Neural progenitor cell (in vitro differentiated cells): ENCODE measurements around the gene IL20RB.

Source experiments
- EZH2 ChIP-seq: fragments of 200-600 bp; sonication (generic); IDR thresholded peaks from 2 replicates; pipeline ENCODE4 v1.6.1; 2017; ENCODE audit warnings: antibody characterized with exemption, mild to moderate bottlenecking, moderate library complexity
- EZH2phosphoT487 ChIP-seq: fragments of 200-600 bp; sonication (generic); IDR thresholded peaks from 2 replicates; pipeline ENCODE4 v1.6.1; 2017; ENCODE audit warnings: antibody characterized with exemption
- TF ChIP-seq, protein P1 (sequence below): fragments of 200-600 bp; sonication (generic); IDR thresholded peaks from 2 replicates; pipeline ENCODE4 v1.5.1; 2017; ENCODE audit warnings: antibody characterized with exemption, mild to moderate bottlenecking

DNA sequence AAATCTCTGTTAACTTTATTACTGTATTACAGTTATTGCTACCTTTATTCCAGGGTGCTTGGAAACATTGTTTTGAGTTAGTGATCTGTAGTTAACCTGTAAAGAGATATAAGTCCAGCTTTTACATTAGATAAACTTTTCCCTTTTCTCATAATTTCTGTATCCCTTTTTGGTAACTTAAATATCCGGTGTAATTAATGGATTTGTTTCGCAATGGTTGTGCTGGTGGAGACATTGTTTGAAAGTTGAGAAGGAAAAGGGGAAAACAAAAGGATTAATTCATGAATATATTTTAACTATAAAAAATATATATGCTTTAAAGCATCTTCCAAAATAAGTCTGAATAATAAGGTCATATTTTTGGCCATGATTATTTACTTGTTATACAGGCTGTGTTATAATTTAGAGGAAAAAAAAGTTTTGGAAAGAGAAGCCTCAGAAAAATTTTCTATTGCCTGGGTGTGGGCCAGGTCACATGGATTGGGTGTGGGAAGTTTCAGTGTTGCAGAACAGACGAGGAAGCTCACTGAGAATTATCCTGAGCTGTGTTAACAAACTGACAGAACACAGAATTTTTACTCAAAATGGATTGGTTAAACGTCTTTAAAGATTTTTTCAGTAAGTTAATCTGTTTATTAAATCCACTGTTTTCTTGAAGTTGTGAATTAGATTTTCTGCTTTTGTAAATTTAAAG, 27.7 kb upstream of the IL20RB start:
- TF ChIP-seq, protein P1, sequence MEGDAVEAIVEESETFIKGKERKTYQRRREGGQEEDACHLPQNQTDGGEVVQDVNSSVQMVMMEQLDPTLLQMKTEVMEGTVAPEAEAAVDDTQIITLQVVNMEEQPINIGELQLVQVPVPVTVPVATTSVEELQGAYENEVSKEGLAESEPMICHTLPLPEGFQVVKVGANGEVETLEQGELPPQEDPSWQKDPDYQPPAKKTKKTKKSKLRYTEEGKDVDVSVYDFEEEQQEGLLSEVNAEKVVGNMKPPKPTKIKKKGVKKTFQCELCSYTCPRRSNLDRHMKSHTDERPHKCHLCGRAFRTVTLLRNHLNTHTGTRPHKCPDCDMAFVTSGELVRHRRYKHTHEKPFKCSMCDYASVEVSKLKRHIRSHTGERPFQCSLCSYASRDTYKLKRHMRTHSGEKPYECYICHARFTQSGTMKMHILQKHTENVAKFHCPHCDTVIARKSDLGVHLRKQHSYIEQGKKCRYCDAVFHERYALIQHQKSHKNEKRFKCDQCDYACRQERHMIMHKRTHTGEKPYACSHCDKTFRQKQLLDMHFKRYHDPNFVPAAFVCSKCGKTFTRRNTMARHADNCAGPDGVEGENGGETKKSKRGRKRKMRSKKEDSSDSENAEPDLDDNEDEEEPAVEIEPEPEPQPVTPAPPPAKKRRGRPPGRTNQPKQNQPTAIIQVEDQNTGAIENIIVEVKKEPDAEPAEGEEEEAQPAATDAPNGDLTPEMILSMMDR = no peak
- TF ChIP-seq EZH2phosphoT487 (no peak), EZH2 (no peak)
